ENCODE measurements around the gene C9orf85. TPM values are rescaled to one million over a fixed set of nuclear protein-coding genes. Genes with fewer than 3 reads are reported as not detected.
A peak's percentile ranks its signal among the peaks of the same experiment; 100 is the strongest.

The C9orf85 gene
- total and polyA plus RNA-seq, 10 of the 15 experiments (the other 5 are each of a cell fraction or from before 2014, with no cell fraction given), result 9.1 to 22.6 (median 16.4) TPM

- WGBS (ENCODE audit: insufficient coverage, insufficient replicate concordance, low lambda C conversion rate, missing lambda C conversion rate), result 30% methylated on average over 4 of the region's 4 CpGs
- ChIA-PET RAD21 (ENCODE audit: unreplicated experiment) (no interaction called here), POLR2A (no interaction called here), CTCF (interaction anchor here (0.6 to 2.0 kb wide), 2 partner anchors 12 to 236 kb away, joined by 4 to 5 read pairs; no protein-coding TSS in a partner anchor), SMC1A (ENCODE audit: uncharacterized antibody, unreplicated experiment) (interaction anchor here (1.1 kb wide), 1 partner anchor 12 kb away, joined by 8 read pairs; no protein-coding TSS in a partner anchor)
- no peak overlapping the region for H3K4me3 ChIP-seq
- H3K9ac ChIP-seq (ENCODE audit: control insufficient read depth, insufficient read depth, low read length), result no peak overlapping the region
- no peak overlapping the region for H2AFZ ChIP-seq (ENCODE audit: control insufficient read depth, low read depth, low read length)
- H3K36me3 ChIP-seq (ENCODE audit: control insufficient read depth in 2 of 2, insufficient read depth in 2 of 2, low read length in 1 of 2), result no peaks in the 10 kb centered on the region
- H3K79me2 ChIP-seq (ENCODE audit: control insufficient read depth, insufficient read depth, low read length), result no peaks in the 10 kb centered on the region
- H4K20me1 ChIP-seq (ENCODE audit: control insufficient read depth, insufficient read depth), result no peaks in the 10 kb centered on the region
- H3K4me2 ChIP-seq (ENCODE audit: control insufficient read depth, insufficient read depth), result no peak overlapping the region
- DNase-seq (ENCODE audit: low read depth, low spot score) (no peak), ATAC-seq (no peak), FAIRE-seq (no peak)
- intact Hi-C loops (cut with micrococcal nuclease; ENCODE audit: unreplicated experiment), result no loop called here
- BruUV-seq (replicated peaks), result no TSS peak
- H3K27me3 ChIP-seq (replicated peaks in 1 of 2; ENCODE audit: control insufficient read depth in 2 of 2, insufficient read depth in 2 of 2, low read length in 1 of 2), result no peaks in the 10 kb centered on the region; a peak in 1 of 4 replicates
- H3K4me1 ChIP-seq (ENCODE audit: control insufficient read depth, insufficient read depth, low read length), result no peaks in the 10 kb centered on the region
- H3K27ac ChIP-seq (ENCODE audit: control insufficient read depth, insufficient read depth), result no peak overlapping the region
- H3K9me3 ChIP-seq (replicated peaks; ENCODE audit: control insufficient read depth, insufficient read depth, low read length), result no peaks in the 10 kb centered on the region
- TF ChIP-seq NR2F1 (conservative IDR thresholded peaks at IDR 0.05) (0 out of 2 replicates have a peak, but pooled peaks have one; percentile 21), BRCA1 (IDR thresholded peaks at IDR 0.05; ENCODE audit: low read depth, low read length) (no peak), RAD51 (IDR thresholded peaks at IDR 0.05) (peak; percentile 53; the same call in 1 of the 2 replicates)
- in situ Hi-C loops (cut with MboI), result loop anchor here (10.0 to 25.0 kb wide), 2 partner anchors 388 to 725 kb away; no protein-coding TSS in a partner anchor
Observed at GRCh38 chr9:72012646-72013045, 101.2 kb downstream of the C9orf85 start.

DNA sequence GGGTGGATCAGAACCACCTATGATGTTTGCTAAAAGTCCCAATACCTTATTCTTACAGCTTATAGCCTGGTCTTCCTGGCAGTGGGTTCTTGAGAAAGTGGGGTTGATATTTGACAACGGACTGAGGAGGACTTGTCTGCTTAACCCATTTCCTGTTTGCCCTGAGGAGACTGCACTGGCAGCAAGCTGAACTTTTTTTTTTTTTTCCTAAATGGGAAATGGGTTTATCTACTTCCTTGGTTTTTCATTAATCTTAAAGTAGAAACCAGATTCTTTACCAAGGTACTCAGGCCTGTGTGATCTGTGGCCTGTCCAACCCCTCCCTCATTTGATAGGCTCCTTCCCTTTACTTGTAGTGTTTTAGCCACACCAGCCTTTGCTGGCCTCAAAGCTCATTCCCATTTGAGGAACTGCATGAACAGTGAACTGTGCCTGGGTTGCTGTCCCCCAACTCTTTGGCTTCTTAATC is 101.9 kb downstream of the C9orf85 start:
- WGBS (ENCODE audit: insufficient coverage, insufficient replicate concordance, low lambda C conversion rate, missing lambda C conversion rate), result 0% methylated on average over 1 of the region's 1 CpG
- no peak for ATAC-seq
- TF ChIP-seq BMI1 (IDR thresholded peaks at IDR 0.05; ENCODE audit: borderline replicate concordance), result no peak
- TF ChIP-seq POLR2AphosphoS2 (IDR thresholded peaks at IDR 0.05; ENCODE audit: low read depth, low read length), result no peak
- TF ChIP-seq POU2F2 (IDR thresholded peaks at IDR 0.05; ENCODE audit: borderline replicate concordance, low read depth, low read length), result no peak
- no peak for TF ChIP-seq SPI1 (IDR thresholded peaks at IDR 0.05; ENCODE audit: borderline replicate concordance, insufficient read depth, low read depth, low read length)
- no peak for TF ChIP-seq RELA (IDR thresholded peaks at IDR 0.05; ENCODE audit: borderline replicate concordance, partially characterized antibody)
- TF ChIP-seq KLF5 (IDR thresholded peaks at IDR 0.05; ENCODE audit: partially characterized antibody), result no peak
- TF ChIP-seq, protein P1, sequence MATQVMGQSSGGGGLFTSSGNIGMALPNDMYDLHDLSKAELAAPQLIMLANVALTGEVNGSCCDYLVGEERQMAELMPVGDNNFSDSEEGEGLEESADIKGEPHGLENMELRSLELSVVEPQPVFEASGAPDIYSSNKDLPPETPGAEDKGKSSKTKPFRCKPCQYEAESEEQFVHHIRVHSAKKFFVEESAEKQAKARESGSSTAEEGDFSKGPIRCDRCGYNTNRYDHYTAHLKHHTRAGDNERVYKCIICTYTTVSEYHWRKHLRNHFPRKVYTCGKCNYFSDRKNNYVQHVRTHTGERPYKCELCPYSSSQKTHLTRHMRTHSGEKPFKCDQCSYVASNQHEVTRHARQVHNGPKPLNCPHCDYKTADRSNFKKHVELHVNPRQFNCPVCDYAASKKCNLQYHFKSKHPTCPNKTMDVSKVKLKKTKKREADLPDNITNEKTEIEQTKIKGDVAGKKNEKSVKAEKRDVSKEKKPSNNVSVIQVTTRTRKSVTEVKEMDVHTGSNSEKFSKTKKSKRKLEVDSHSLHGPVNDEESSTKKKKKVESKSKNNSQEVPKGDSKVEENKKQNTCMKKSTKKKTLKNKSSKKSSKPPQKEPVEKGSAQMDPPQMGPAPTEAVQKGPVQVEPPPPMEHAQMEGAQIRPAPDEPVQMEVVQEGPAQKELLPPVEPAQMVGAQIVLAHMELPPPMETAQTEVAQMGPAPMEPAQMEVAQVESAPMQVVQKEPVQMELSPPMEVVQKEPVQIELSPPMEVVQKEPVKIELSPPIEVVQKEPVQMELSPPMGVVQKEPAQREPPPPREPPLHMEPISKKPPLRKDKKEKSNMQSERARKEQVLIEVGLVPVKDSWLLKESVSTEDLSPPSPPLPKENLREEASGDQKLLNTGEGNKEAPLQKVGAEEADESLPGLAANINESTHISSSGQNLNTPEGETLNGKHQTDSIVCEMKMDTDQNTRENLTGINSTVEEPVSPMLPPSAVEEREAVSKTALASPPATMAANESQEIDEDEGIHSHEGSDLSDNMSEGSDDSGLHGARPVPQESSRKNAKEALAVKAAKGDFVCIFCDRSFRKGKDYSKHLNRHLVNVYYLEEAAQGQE (IDR thresholded peaks at IDR 0.05; ENCODE audit: low read depth, low read length), result no peak
- no peak for TF ChIP-seq ZNF217 (IDR thresholded peaks at IDR 0.05)
- TF ChIP-seq, protein P2, sequence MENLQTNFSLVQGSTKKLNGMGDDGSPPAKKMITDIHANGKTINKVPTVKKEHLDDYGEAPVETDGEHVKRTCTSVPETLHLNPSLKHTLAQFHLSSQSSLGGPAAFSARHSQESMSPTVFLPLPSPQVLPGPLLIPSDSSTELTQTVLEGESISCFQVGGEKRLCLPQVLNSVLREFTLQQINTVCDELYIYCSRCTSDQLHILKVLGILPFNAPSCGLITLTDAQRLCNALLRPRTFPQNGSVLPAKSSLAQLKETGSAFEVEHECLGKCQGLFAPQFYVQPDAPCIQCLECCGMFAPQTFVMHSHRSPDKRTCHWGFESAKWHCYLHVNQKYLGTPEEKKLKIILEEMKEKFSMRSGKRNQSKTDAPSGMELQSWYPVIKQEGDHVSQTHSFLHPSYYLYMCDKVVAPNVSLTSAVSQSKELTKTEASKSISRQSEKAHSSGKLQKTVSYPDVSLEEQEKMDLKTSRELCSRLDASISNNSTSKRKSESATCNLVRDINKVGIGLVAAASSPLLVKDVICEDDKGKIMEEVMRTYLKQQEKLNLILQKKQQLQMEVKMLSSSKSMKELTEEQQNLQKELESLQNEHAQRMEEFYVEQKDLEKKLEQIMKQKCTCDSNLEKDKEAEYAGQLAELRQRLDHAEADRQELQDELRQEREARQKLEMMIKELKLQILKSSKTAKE (IDR thresholded peaks at IDR 0.05; ENCODE audit: low read depth, poor library complexity, severe bottlenecking), result no peak

More for the DNA sequence above, 101.9 kb downstream of the C9orf85 start:
- in situ Hi-C loops (cut with MboI), result loop anchor here (10.0 to 25.0 kb wide), 2 partner anchors 389 to 726 kb away; no protein-coding TSS in a partner anchor
- SMC1A ChIA-PET (ENCODE audit: uncharacterized antibody, unreplicated experiment), result interaction anchor here (1.1 kb wide), 1 partner anchor 12 kb away, joined by 8 read pairs; no protein-coding TSS in a partner anchor
- no peak overlapping the region for H3K27ac ChIP-seq (ENCODE audit: control insufficient read depth, insufficient read depth)
- POLR2A ChIA-PET, result no interaction called here
- H3K4me3 ChIP-seq, result no peak overlapping the region
- H3K9me3 ChIP-seq (replicated peaks; ENCODE audit: control insufficient read depth, insufficient read depth, low read length), result no peaks in the 10 kb centered on the region
- DNase-seq (ENCODE audit: low read depth, low spot score) (no peak), FAIRE-seq (no peak)
- no peaks in the 10 kb centered on the region for H3K4me1 ChIP-seq (ENCODE audit: control insufficient read depth, insufficient read depth, low read length)
- no peaks in the 10 kb centered on the region for H3K79me2 ChIP-seq (ENCODE audit: control insufficient read depth, insufficient read depth, low read length)
- H4K20me1 ChIP-seq (ENCODE audit: control insufficient read depth, insufficient read depth), result no peaks in the 10 kb centered on the region
- CTCF ChIA-PET, result interaction anchor here (0.6 to 2.0 kb wide), 3 partner anchors 11 to 237 kb away, joined by 3 to 5 read pairs (median 4); no protein-coding TSS in a partner anchor
- intact Hi-C loops (cut with micrococcal nuclease; ENCODE audit: unreplicated experiment), result no loop called here
- H3K9ac ChIP-seq (ENCODE audit: control insufficient read depth, insufficient read depth, low read length), result no peak overlapping the region
- no peaks in the 10 kb centered on the region for H3K36me3 ChIP-seq (ENCODE audit: control insufficient read depth in 2 of 2, insufficient read depth in 2 of 2, low read length in 1 of 2)
- no peak overlapping the region for H3K4me2 ChIP-seq (ENCODE audit: control insufficient read depth, insufficient read depth)
- BruUV-seq (replicated peaks), result no TSS peak
- RAD21 ChIA-PET (ENCODE audit: unreplicated experiment), result interaction anchor here (0.8 kb wide), 1 partner anchor 12 kb away, joined by 3 read pairs; no protein-coding TSS in a partner anchor
- no peaks in the 10 kb centered on the region; a peak in 1 of 4 replicates for H3K27me3 ChIP-seq (replicated peaks in 1 of 2; ENCODE audit: control insufficient read depth in 2 of 2, insufficient read depth in 2 of 2, low read length in 1 of 2)
- H2AFZ ChIP-seq (ENCODE audit: control insufficient read depth, low read depth, low read length), result no peak overlapping the region
